Trophoblast cell (in vitro differentiated cells and primary cell): Measurements from ENCODE around the gene KCNN4.

Experiments
- DNase-seq, 2 donors: peaks; one replicate each; pipeline ENCODE4 v3.0.0-alpha.2; 2016
- H2AFZ ChIP-seq: 2 replicates; pipeline ENCODE4 v1.6.1; 2013; ENCODE audit warnings: low read length, moderate library complexity, mild to moderate bottlenecking; ENCODE audit not compliant: insufficient read depth, poor library complexity
- H2AK5ac ChIP-seq: 2 replicates; pipeline ENCODE4 v1.6.1; 2013; ENCODE audit warnings: mild to moderate bottlenecking, low read length
- H2BK120ac ChIP-seq: 2 replicates; pipeline ENCODE4 v1.6.1; 2013; ENCODE audit warnings: low read length, mild to moderate bottlenecking, moderate library complexity; ENCODE audit not compliant: insufficient read depth, poor library complexity
- H2BK12ac ChIP-seq: 2 replicates; pipeline ENCODE4 v1.6.1; 2013; ENCODE audit warnings: mild to moderate bottlenecking, low read length, moderate library complexity
- H2BK5ac ChIP-seq: 2 replicates; pipeline ENCODE4 v1.6.1; 2013; ENCODE audit warnings: low read length, low read depth, moderate library complexity, mild to moderate bottlenecking; ENCODE audit not compliant: poor library complexity
- H3K14ac ChIP-seq: 2 replicates; pipeline ENCODE4 v1.6.1; 2013; ENCODE audit warnings: mild to moderate bottlenecking, low read length
- H3K18ac ChIP-seq: 2 replicates; pipeline ENCODE4 v1.6.1; 2013; ENCODE audit warnings: mild to moderate bottlenecking, low read length
- H3K23ac ChIP-seq: 2 replicates; pipeline ENCODE4 v1.6.1; 2013; ENCODE audit warnings: low read length
- H3K27ac ChIP-seq: 2 replicates; pipeline ENCODE4 v1.5.1; 2013; ENCODE audit warnings: low read depth, mild to moderate bottlenecking, inconsistent platforms, low read length, moderate library complexity
- H3K27me3 ChIP-seq: 2 replicates; pipeline ENCODE4 v1.6.1; 2013; ENCODE audit warnings: inconsistent platforms, mild to moderate bottlenecking, low read length, moderate library complexity; ENCODE audit not compliant: insufficient read depth
- H3K36me3 ChIP-seq, 2 experiments: 1 replicate in 1 of 2; 2 replicates in 1 of 2; pipeline ENCODE4 v1.6.1; 2013; ENCODE audit warnings: low read length in 2 of 2, mild to moderate bottlenecking in 2 of 2, moderate library complexity in 1 of 2; ENCODE audit not compliant: insufficient read depth in 2 of 2, control insufficient read depth in 1 of 2
- H3K4ac ChIP-seq: 2 replicates; pipeline ENCODE4 v1.6.1; 2013; ENCODE audit warnings: low read depth, mild to moderate bottlenecking, low read length, moderate library complexity
- H3K4me1 ChIP-seq, 2 experiments: 1 replicate in 1 of 2; 2 replicates in 1 of 2; pipeline ENCODE4 v1.6.1; 2013; ENCODE audit warnings: low read length in 2 of 2, mild to moderate bottlenecking in 2 of 2, moderate library complexity in 1 of 2; ENCODE audit not compliant: insufficient read depth in 2 of 2, control insufficient read depth in 1 of 2
- H3K4me2 ChIP-seq: 2 replicates; pipeline ENCODE4 v1.6.1; 2013; ENCODE audit warnings: inconsistent platforms, mild to moderate bottlenecking, low read length, moderate library complexity
- H3K4me3 ChIP-seq: 2 replicates; pipeline ENCODE4 v1.5.1; 2013; ENCODE audit warnings: mild to moderate bottlenecking, low read depth, low read length, inconsistent platforms
- H3K79me1 ChIP-seq: one replicate; pipeline ENCODE4 v1.6.1; 2013; ENCODE audit warnings: low read length
- H3K79me2 ChIP-seq: 2 replicates; pipeline ENCODE4 v1.6.1; 2013; ENCODE audit warnings: low read length, mild to moderate bottlenecking; ENCODE audit not compliant: control insufficient read depth, insufficient read depth, poor library complexity
- H3K9ac ChIP-seq: 2 replicates; pipeline ENCODE4 v1.6.1; 2013; ENCODE audit warnings: mild to moderate bottlenecking, low read length
- H3K9me3 ChIP-seq: 2 replicates; pipeline ENCODE4 v1.6.1; 2013; ENCODE audit warnings: low read depth, mild to moderate bottlenecking, control low read depth, inconsistent platforms, low read length; ENCODE audit not compliant: insufficient read depth
- H4K12ac ChIP-seq: 2 replicates; pipeline ENCODE4 v1.6.1; 2013; ENCODE audit warnings: low read depth, mild to moderate bottlenecking, low read length, moderate library complexity
- H4K8ac ChIP-seq: 2 replicates; pipeline ENCODE4 v1.6.1; 2013; ENCODE audit warnings: low read depth, mild to moderate bottlenecking, low read length, moderate library complexity
- H4K91ac ChIP-seq: one replicate; pipeline ENCODE4 v1.6.1; 2013; ENCODE audit warnings: low read depth, mild to moderate bottlenecking, low read length, moderate library complexity
- WGBS: extraction: QIAGEN DNeasy Blood & Tissue Kit; methylation state at CpG from one replicate; pipeline ENCODE4 v1.1.7; 2013; ENCODE audit warnings: missing lambda C conversion rate; ENCODE audit not compliant: insufficient read length, insufficient coverage; ENCODE audit errors: extremely low coverage; 5-methylcytosine and 5-hydroxymethylcytosine counted together

KCNN4 gene

GRCh38 chr19:43779820-43780219 is 953 bp downstream of the KCNN4 start:
- no peak for DNase-seq
- Histone ChIP-seq H2BK120ac (peak overlapping the region; percentile 76), H3K23ac (no peak overlapping the region), H2BK5ac (peak overlapping the region; percentile 42), H3K18ac (no peak overlapping the region), H3K9ac (no peak overlapping the region), H3K4me3 (no peak overlapping the region), H3K36me3 (no peaks in the 10 kb centered on the region), H3K79me1 (peaks cover 34% of the 10 kb centered on the region), H4K8ac (peak overlapping the region; percentile 45), H4K12ac (no peak overlapping the region), H3K4me2 (peak overlapping the region; percentile 15), H3K27ac (peak overlapping the region; percentile 73), H3K9me3 (peaks cover 10% of the 10 kb centered on the region), H3K14ac (peak overlapping the region; percentile 40), H3K79me2 (peaks cover 2% of the 10 kb centered on the region), H2AK5ac (no peak overlapping the region), H2AFZ (no peak overlapping the region), H3K27me3 (no peaks in the 10 kb centered on the region), H4K91ac (peak overlapping the region; percentile 87), H3K4me1 (peaks cover 33 to 36% of the 10 kb centered on the region in 2 experiments), H3K4ac (peak overlapping the region; percentile 17), H2BK12ac (no peak overlapping the region)
- WGBS = no CpG with 5 or more reads among the region's 3 CpGs

- Histone ChIP-seq H3K36me3 (no peaks in the 10 kb centered on the region), H4K91ac (peak overlapping the region; percentile 87), H4K12ac (no peak overlapping the region), H3K23ac (no peak overlapping the region), H2AK5ac (peak overlapping the region; percentile 81), H3K27me3 (no peaks in the 10 kb centered on the region), H3K9me3 (peaks cover 12% of the 10 kb centered on the region), H3K27ac (peak overlapping the region; percentile 73), H3K4ac (peak overlapping the region; percentile 12), H2BK120ac (peak overlapping the region; percentile 76), H3K79me2 (peaks cover 2% of the 10 kb centered on the region), H3K79me1 (peaks cover 31% of the 10 kb centered on the region), H3K9ac (no peak overlapping the region), H3K4me2 (peak overlapping the region; percentile 15), H2AFZ (no peak overlapping the region), H3K18ac (peak overlapping the region; percentile 50), H3K4me3 (no peak overlapping the region), H2BK5ac (peak overlapping the region; percentile 42), H4K8ac (peak overlapping the region; percentile 63), H2BK12ac (peak overlapping the region; percentile 15), H3K4me1 (peaks cover 34 to 37% of the 10 kb centered on the region in 2 experiments), H3K14ac (peak overlapping the region; percentile 62)
- no CpG with 5 or more reads among the region's 16 CpGs for WGBS
- no peak for DNase-seq
Observed at GRCh38 chr19:43779147-43779819, 1.5 kb downstream of the KCNN4 start.

GRCh38 chr19:43778651-43779050 is 2.1 kb downstream of the KCNN4 start:
- Histone ChIP-seq H3K4me3 (no peak overlapping the region), H4K91ac (peak overlapping the region; percentile 53), H2BK5ac (no peak overlapping the region), H3K79me2 (peaks cover 2% of the 10 kb centered on the region), H3K23ac (no peak overlapping the region), H2AFZ (no peak overlapping the region), H3K36me3 (no peaks in the 10 kb centered on the region), H3K27me3 (peaks cover 5% of the 10 kb centered on the region), H2AK5ac (no peak overlapping the region), H3K27ac (no peak overlapping the region), H3K4ac (no peak overlapping the region), H2BK120ac (no peak overlapping the region), H3K18ac (peak overlapping the region; percentile 11), H4K8ac (no peak overlapping the region), H3K14ac (no peak overlapping the region), H3K9me3 (peaks cover 12% of the 10 kb centered on the region), H4K12ac (no peak overlapping the region), H2BK12ac (peak overlapping the region; percentile 21), H3K4me2 (no peak overlapping the region), H3K9ac (no peak overlapping the region), H3K79me1 (peaks cover 26% of the 10 kb centered on the region), H3K4me1 (peaks cover 34 to 38% of the 10 kb centered on the region in 2 experiments)
- WGBS = no CpG with 5 or more reads among the region's 1 CpG
- no peak for DNase-seq

- WGBS = no CpG with 5 or more reads among the region's 4 CpGs
- Histone ChIP-seq H3K4me1 (peaks cover 33 to 34% of the 10 kb centered on the region in 2 experiments), H3K9ac (no peak overlapping the region), H3K79me2 (peaks cover 2% of the 10 kb centered on the region), H3K79me1 (peaks cover 19% of the 10 kb centered on the region), H2AK5ac (no peak overlapping the region), H3K27me3 (peaks cover 5% of the 10 kb centered on the region), H2BK120ac (no peak overlapping the region), H3K14ac (no peak overlapping the region), H3K23ac (no peak overlapping the region), H3K36me3 (no peaks in the 10 kb centered on the region), H3K9me3 (peaks cover 6% of the 10 kb centered on the region), H3K27ac (no peak overlapping the region), H3K4me3 (no peak overlapping the region), H3K18ac (no peak overlapping the region), H3K4ac (no peak overlapping the region), H4K12ac (no peak overlapping the region), H4K8ac (no peak overlapping the region), H2BK12ac (no peak overlapping the region), H4K91ac (peak overlapping the region; percentile 26), H3K4me2 (no peak overlapping the region), H2BK5ac (no peak overlapping the region), H2AFZ (no peak overlapping the region)
- no peak for DNase-seq
Observed at GRCh38 chr19:43777163-43777695, 3.5 kb downstream of the KCNN4 start.
